NT2/D1 (cell line): ENCODE results near the gene KDM8.
"Not testable (repeated sequence)": the region's sequence is repeated elsewhere in the genome, so short reads cannot be mapped to it uniquely, and the experiment has no call there.

Experiments used
- DNase-seq: peaks from one replicate; pipeline ENCODE4 v3.0.0-alpha.2; 2011; ENCODE audit warnings: low read depth, low spot score
- H3K27me3 ChIP-seq: 2 replicates; pipeline ENCODE4 v1.6.0; 2011; ENCODE audit warnings: mild to moderate bottlenecking; ENCODE audit not compliant: insufficient read length, insufficient read depth
- H3K36me3 ChIP-seq: 2 replicates; pipeline ENCODE4 v1.6.1; 2011; ENCODE audit warnings: mild to moderate bottlenecking, low read length, mixed read lengths; ENCODE audit not compliant: insufficient read depth, insufficient read length
- H3K4me1 ChIP-seq: 2 replicates; pipeline ENCODE4 v1.5.1; 2011; ENCODE audit not compliant: insufficient read depth, insufficient read length
- H3K4me3 ChIP-seq: 2 replicates; pipeline ENCODE4 v1.5.1; 2011; ENCODE audit warnings: low read depth; ENCODE audit not compliant: insufficient read length
- H3K9ac ChIP-seq: 2 replicates; pipeline ENCODE4 v1.6.0; 2011; ENCODE audit warnings: low read depth; ENCODE audit not compliant: insufficient read length
- H3K9me3 ChIP-seq: 2 replicates; pipeline ENCODE4 v1.5.1; 2011; ENCODE audit warnings: mild to moderate bottlenecking, low read length; ENCODE audit not compliant: insufficient read depth
- SUZ12 ChIP-seq: IDR thresholded peaks from 2 replicates; pipeline ENCODE4 v1.6.1; 2011; ENCODE audit not compliant: insufficient read length, insufficient read depth; ENCODE audit errors: extremely low read depth
- YY1 ChIP-seq: IDR thresholded peaks from 2 replicates; pipeline ENCODE4 v1.6.1; 2011; ENCODE audit not compliant: insufficient read length, insufficient read depth
- ZNF274 ChIP-seq: IDR thresholded peaks from 2 replicates; pipeline ENCODE4 v1.6.1; 2011; ENCODE audit warnings: mild to moderate bottlenecking, low read depth, low read length

Gene KDM8

GRCh38 chr16:27242398-27242797 lies 39.1 kb downstream of the KDM8 start:
- Histone ChIP-seq H3K9ac (no peak overlapping the region), H3K4me3 (no peak overlapping the region), H3K4me1 (peaks cover 8% of the 10 kb centered on the region), H3K36me3 (peaks cover 24% of the 10 kb centered on the region), H3K27me3 (no peaks in the 10 kb centered on the region), H3K9me3 (no peaks in the 10 kb centered on the region)
- no peak for DNase-seq
- no peak for TF ChIP-seq YY1
- TF ChIP-seq ZNF274 = no peak
- TF ChIP-seq SUZ12 = no peak

- Histone ChIP-seq H3K9me3 (no peaks in the 10 kb centered on the region), H3K27me3 (no peaks in the 10 kb centered on the region), H3K4me1 (peaks cover 4% of the 10 kb centered on the region), H3K36me3 (peaks cover 24% of the 10 kb centered on the region), H3K9ac (no peak overlapping the region), H3K4me3 (no peak overlapping the region)
- TF ChIP-seq ZNF274 (no peak), SUZ12 (no peak), YY1 (no peak)
- DNase-seq = no peak
Measured at GRCh38 chr16:27242868-27243590, 39.7 kb downstream of the KDM8 start.

GRCh38 chr16:27243725-27244362 lies 40.5 kb downstream of the KDM8 start:
- H3K9ac ChIP-seq = no peak overlapping the region
- no peak for DNase-seq
- no peak for TF ChIP-seq YY1
- no peak for TF ChIP-seq ZNF274
- no peak for TF ChIP-seq SUZ12
- peaks cover 3% of the 10 kb centered on the region for H3K4me1 ChIP-seq
- H3K36me3 ChIP-seq = peaks cover 24% of the 10 kb centered on the region
- no peak overlapping the region for H3K4me3 ChIP-seq
- H3K9me3 ChIP-seq = no peaks in the 10 kb centered on the region
- no peaks in the 10 kb centered on the region for H3K27me3 ChIP-seq

- H3K27me3 ChIP-seq = no peaks in the 10 kb centered on the region
- no peak overlapping the region for H3K9ac ChIP-seq
- TF ChIP-seq ZNF274 = no peak
- peaks cover 24% of the 10 kb centered on the region for H3K36me3 ChIP-seq
- H3K9me3 ChIP-seq = no peaks in the 10 kb centered on the region
- H3K4me1 ChIP-seq = peaks cover 3% of the 10 kb centered on the region
- no peak overlapping the region for H3K4me3 ChIP-seq
- no peak for DNase-seq
Measured at GRCh38 chr16:27244363-27244755, 41.0 kb downstream of the KDM8 start.

GRCh38 chr16:27245276-27246172 lies 42.2 kb downstream of the KDM8 start:
- no peak for DNase-seq
- TF ChIP-seq YY1 = no peak
- no peak for TF ChIP-seq ZNF274
- TF ChIP-seq SUZ12 = no peak
- H3K4me3 ChIP-seq = no peak overlapping the region
- no peak overlapping the region for H3K9ac ChIP-seq
- peaks cover 3% of the 10 kb centered on the region for H3K4me1 ChIP-seq
- peaks cover 19% of the 10 kb centered on the region for H3K36me3 ChIP-seq
- no peaks in the 10 kb centered on the region for H3K27me3 ChIP-seq
- no peaks in the 10 kb centered on the region for H3K9me3 ChIP-seq

GRCh38 chr16:27246439-27246838 lies 43.1 kb downstream of the KDM8 start:
- Histone ChIP-seq H3K36me3 (peaks cover 12% of the 10 kb centered on the region), H3K9ac (no peak overlapping the region), H3K4me1 (peaks cover 3% of the 10 kb centered on the region), H3K27me3 (no peaks in the 10 kb centered on the region), H3K9me3 (no peaks in the 10 kb centered on the region), H3K4me3 (no peak overlapping the region)
- TF ChIP-seq SUZ12 (no peak), ZNF274 (no peak), YY1 (no peak)
- DNase-seq = no peak

- H3K4me1 ChIP-seq, DNase-seq, H3K4me3 ChIP-seq, H3K9ac ChIP-seq, H3K9me3 ChIP-seq, H3K27me3 ChIP-seq: not testable (repeated sequence)
- H3K36me3 ChIP-seq = peaks cover 15% of the 10 kb centered on the region
Measured at GRCh38 chr16:27247076-27247475, 43.8 kb downstream of the KDM8 start.
